B cell (primary cell): ENCODE measurements around the gene TEX35.

Source experiments
- CTCF ChIP-seq: fragments of 200-600 bp; IDR thresholded peaks from one replicate; pipeline ENCODE4 v1.8.0; 2022; ENCODE audit warnings: antibody characterized with exemption, mild to moderate bottlenecking
- EZH2 ChIP-seq: IDR thresholded peaks from 2 replicates; pipeline ENCODE4 v1.6.1; 2012; ENCODE audit warnings: borderline replicate concordance, low read depth, mild to moderate bottlenecking, moderate library complexity, low read length; ENCODE audit not compliant: insufficient read depth, poor library complexity, severe bottlenecking

GRCh38 chr1:178530502-178530901 is 17.6 kb downstream of the TEX35 start:
- TF ChIP-seq CTCF (no peak), EZH2 (no peak)
